ENCODE measurements around the gene SCGB3A2.

SCGB3A2 gene, protein sequence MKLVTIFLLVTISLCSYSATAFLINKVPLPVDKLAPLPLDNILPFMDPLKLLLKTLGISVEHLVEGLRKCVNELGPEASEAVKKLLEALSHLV

DNA sequence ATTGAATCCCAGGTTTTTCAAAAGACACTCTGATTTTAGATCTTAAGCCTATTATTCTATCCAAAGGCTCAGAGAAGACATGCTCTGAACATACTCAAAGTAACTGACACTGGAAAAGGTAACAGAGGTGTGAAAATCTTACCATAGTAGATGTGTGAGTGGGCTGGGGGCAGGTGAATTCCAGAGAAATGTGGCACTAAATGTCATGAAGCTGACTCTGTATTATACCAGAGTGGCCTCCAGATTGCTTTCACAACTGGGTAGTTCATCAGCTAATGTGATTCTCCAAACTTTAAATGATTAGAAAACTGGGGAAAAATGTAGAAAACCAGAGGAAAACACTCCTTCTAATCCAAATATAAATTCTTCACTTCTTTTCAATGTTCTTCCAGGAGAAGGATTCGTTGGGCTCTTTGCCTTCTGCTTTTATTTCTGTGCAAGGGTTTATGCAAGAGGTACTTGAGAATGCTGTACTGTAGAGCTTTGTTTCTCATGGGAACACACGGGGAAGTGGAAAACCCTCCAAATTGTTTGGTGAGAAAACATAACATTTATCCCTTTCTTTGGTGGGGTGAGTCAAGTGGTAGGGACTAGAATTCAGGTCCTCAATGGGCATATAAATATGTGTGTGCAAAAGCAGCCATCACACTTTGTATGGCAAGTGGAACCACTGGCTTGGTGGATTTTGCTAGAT is at the start of gene SCGB3A2:
SCGB3A2 (plus strand) TSS at position 646 of the 694 bp plus-strand sequence. CDS start 93 bp downstream, outside the sequence.
- DNase-seq (ENCODE audit: low spot score), result no peak

GRCh38 chr5:147830035-147830434 is 48.5 kb upstream of the SCGB3A2 start:
- DNase-seq (ENCODE audit: low spot score), result no peak

DNA sequence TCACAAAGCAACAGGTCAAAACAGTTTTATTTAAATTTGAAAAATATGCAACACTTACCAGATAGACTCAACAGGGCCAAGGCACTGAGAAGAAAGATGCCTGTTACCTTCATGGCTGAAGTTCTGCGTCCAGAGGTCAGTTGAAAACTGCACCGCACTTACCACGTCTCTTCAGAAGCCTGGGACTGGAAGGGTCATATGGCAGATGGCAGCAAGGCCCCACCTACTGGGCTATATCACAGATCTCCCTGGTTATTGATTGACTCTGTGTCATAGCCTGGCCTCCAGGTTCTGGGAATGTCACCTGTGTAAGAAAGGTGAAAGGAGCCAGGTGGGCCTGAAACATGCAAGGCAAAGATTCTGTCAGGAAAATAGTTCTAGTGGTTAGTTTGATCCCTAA is 47.0 kb upstream of the SCGB3A2 start, which contains the start of gene SPINK1:
SPINK1 (minus strand) TSS at position 207 of the 400 bp plus-strand sequence; CDS start at position 113, 94 bp downstream.
- no peak for DNase-seq (ENCODE audit: low spot score)

DNA sequence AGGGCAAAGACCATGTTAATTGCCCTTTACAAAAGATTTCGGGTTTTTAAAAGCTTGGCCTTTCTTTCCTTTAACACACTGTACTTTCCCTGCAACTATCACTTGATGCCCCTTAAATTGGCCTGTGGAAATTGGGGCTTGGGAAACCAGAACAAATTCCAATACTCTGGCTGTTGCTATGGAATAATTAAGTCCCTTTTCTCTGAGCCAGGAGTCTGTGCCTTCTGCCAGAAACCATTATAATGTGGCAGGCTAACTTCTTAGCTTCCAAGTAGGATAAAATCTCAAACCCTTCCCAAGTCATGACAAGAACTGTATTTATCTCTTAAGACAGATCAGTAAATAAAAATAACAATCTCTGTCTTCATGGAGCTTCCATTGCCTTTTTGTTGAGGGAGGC is 46.0 kb upstream of the SCGB3A2 start:
- no peak for DNase-seq (ENCODE audit: low spot score)

DNA sequence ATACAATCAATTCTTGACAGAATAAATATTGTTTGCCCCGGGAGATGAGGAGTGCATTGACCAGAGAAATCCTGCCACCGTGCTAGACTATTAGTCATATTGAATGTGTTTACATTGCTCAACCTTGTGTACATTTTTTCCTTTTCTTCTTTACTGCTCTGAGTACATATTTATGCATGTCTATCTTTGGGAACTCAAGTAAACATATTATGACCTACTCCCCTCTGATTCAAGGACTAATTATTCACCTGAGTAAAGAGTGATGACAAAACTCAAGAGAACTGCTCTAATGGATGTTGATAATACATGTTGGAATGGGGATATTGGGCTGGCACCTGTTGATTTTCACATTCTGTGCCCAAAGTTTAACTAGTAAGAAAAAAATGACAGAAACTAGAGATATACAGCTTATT is 43.1 kb upstream of the SCGB3A2 start:
- DNase-seq (ENCODE audit: low spot score), result no peak

DNA sequence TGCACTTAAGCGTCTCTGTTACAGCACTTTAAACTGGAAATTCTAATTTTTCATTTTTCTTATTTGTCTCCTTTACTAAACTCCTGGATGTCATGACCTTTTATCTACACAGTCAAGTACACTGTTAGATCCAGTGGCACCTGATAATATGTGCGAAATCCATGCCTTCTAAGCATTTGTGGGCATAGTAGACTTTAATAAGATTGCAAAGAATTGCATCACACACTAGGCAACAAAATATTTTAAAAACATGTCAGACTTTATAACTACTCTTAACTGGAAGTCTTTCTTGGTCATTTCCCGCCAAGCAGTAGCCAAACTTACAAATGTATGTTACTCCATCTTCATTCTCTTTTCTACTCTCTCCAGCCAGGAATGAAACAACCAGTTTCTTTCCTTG is 42.1 kb upstream of the SCGB3A2 start:
- no peak for DNase-seq (ENCODE audit: low spot score)

DNA sequence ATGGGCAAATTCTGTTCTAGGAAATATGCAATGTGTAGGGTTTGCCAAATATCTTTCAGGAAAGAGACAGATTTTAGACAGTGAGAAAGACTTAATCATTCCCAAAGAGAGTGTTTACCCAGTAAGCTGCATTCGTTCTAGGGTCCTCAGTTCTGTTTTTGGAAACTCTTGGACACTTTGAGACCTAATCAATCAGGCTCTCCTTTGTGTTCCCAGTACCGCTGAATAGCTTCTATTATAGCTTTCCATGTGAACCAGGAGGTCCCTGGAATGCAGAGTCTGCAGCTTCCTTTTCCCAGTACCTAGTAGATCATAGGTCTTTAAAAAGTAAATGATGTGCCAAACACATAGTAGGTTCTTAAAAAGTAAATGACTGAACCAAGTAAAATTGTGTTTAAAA is 35.6 kb upstream of the SCGB3A2 start:
- no peak for DNase-seq (ENCODE audit: low spot score)

DNA sequence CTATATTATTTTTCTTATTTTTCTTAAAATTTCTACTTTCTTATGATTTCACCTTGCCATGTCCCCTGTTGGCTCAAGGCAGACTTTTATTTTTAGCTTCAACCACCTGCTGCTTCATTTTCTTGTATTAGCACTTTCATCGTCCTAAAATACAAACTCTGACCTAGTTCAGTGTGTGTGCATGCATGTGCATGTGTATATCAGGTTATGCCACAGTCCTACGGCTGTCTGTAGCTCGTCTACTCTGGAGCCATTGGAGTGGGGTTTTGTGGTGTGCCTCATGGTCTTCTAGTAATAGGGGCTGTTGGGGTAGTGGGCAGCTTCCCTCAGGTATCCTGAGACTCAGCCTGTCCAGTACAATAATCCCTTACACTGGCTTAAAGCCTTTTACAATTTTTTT is 33.7 kb upstream of the SCGB3A2 start:
- DNase-seq (ENCODE audit: low spot score), result no peak

DNA sequence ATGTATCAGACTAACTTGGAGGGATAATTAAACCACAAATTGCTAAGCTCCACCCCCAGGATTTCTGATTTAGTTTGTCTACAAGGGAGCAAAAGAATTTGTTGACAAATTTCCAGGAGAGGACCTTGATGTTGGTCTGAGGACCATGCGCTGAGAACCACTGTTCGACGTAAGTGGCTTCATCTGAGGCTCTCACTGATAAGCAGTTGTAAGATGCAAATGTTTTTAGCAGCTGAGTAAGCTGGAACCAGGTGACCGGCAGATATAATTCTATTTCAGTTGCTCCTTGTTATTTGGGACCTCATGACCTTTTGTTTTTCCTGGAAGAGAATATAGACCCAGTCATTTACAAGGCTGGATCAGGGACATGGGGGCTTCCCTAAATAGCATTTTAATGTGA is 32.9 kb upstream of the SCGB3A2 start:
- DNase-seq (ENCODE audit: low spot score), result no peak

DNA sequence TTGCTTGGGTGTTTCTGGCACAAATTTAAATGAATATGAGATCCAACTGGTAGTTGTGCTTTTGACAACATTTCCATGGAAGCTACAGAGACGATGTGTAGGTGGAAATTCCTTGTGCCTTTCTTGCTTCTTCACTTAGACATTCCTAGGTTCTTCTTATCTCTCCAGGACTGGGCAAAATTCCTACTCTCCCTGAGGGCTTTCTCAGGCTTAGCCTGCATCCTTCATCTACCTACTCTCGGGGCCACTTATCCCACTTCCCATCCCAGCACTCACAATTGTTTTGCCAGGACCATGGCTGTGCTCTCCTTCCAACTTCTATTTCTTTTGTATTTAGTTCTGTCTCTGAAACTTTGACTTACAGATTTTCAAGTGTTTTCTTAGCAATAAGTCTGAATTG is 29.3 kb upstream of the SCGB3A2 start:
- DNase-seq (ENCODE audit: low spot score), result no peak

DNA sequence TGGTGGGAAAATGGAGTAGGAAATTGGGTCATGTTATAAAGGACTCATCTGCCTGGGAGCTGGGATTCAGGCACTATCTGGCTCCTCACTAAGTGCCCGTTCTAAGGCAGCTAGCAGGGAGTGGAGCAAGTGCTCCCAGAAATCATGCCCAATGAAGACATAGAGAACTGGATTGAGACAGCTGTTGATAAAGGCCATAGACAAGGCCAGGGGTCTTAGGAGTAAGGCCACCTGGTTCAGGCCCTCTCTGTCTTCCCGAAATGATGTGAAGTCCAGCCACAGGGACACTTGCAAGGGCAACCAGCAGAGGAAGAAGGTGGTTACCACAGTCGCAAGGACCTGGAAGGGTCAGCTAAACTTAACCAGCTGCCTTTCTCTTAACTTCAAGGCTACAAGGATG is 26.9 kb upstream of the SCGB3A2 start:
- no peak for DNase-seq (ENCODE audit: low spot score)

- no peak for DNase-seq (ENCODE audit: low spot score)
Observed at GRCh38 chr5:147852365-147852764, 26.1 kb upstream of the SCGB3A2 start.

DNA sequence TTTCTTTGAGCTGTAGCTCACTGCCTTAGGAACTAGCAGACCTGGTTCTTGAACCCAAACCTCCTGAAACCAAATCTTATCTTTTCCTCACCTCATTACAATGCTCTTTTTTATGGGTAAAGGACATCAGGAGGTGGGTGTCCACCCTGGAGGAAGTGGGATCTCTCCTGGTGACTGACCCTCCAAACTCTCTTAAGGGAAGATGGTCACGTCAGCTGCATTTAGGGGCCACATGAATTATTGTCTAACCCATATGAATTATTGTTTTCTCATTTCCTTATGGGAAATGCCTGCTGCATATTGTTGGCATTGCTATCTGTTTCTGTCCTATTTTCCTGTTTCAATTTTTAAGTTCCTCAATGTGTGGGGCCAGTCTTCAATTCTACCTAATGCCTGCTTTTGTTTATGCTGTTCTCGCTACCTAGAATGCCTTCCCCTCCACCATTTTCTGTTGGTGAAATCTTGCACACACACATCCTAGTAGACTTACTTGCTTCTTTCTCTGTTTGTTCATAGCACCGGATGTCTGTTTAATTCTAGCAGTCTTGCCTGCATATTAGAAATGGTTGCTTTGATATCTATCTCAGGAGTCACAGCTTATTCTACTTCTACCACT is 25.0 kb upstream of the SCGB3A2 start:
- no peak for DNase-seq (ENCODE audit: low spot score)

DNA sequence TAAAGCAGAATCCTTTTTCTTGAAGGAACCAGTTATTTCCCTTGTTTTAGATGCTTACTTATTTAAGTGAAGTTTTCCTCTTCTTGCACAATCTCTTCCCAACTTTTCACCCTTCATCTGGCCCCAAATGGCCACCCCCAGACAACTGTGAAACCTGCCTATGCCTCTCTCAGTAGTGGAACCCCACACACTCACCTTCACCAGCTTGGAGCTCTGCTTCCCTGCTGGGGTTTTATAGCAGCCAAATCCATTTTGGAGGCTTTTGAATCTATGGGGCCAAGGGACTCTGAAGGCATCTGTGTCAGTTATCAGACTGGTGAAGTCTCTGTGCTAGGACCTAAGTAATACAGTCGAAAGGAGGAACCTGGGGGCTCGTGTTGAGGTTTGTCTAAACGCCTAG is 24.2 kb upstream of the SCGB3A2 start:
- no peak for DNase-seq (ENCODE audit: low spot score)

DNA sequence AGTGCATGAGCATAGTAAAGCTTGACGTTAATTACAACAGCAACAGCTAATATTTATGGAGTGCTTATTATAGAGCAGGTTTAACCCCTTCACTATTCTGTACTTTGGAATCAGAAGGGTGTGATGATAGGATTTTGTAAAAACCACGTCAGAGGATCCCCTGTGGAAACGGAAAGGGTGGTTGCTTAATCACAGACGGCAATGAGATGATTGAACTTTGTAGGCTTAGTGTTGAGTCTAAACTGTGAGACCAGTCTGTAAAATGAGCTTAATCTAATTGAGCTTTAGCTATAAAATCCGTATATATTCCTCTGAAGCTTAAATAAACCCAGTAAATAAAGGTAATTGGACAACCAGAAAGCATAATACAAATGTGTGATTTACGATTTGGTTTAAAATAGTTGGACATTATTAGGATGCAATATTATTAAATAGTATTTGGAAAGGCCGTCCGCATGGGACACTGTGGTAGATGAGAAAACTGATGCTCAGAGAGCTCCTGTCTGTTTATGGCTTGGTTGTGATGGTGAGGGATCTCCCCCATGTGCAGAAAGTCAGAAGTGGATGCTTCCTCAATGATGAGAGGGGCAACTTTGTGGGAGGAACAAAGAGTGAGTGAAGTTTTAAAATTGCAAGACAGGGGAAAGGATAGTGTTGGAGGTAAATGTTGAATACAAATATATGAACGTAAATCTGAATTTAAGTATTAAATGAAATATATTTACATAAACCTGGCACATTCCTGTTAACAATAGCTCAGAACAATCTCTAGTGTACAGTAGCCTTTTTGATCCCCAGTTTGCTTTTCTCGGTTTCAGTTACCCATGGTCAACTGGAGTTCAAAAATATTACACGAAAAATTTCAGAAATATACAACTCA is 23.4 kb upstream of the SCGB3A2 start:
- DNase-seq (ENCODE audit: low spot score), result no peak

GRCh38 chr5:147855774-147856069 is 22.8 kb upstream of the SCGB3A2 start:
- DNase-seq (ENCODE audit: low spot score), result no peak

GRCh38 chr5:147856801-147857200 is 21.7 kb upstream of the SCGB3A2 start:
- DNase-seq (ENCODE audit: low spot score), result no peak

GRCh38 chr5:147857302-147858129 is 21.0 kb upstream of the SCGB3A2 start:
- peak; percentile 20 for DNase-seq (ENCODE audit: low spot score)

- no peak for DNase-seq (ENCODE audit: low spot score)
Observed at GRCh38 chr5:147858565-147858964, 19.9 kb upstream of the SCGB3A2 start.

- DNase-seq (ENCODE audit: low spot score), result no peak
Observed at GRCh38 chr5:147859962-147860640, 18.4 kb upstream of the SCGB3A2 start.

DNA sequence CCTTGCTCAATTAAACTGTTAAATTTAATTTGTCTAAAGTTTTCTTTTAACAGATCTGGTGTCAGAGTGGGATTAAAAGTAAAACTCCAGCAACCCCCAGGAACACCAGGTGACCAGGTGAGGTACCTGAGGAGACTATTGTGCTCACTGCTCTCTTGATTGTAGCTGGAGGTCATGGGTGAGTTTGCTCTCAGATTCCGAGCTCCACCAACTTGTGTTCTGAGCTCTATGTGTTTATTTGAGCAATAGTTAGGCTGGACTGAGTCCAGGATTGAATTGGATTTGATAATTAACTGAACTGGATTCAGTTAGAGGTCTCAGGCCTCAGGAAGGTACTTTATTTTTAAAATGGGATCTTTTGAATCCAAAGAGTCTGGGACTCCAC is 17.9 kb upstream of the SCGB3A2 start:
- DNase-seq (ENCODE audit: low spot score), result no peak
